MM.1S (cell line): ENCODE data around the gene LRRC26.
"Not testable (repeated sequence)": the region's sequence is repeated elsewhere in the genome, so short reads cannot be mapped to it uniquely, and the experiment has no call there.

ENCODE experiments used
- DNase-seq: peaks from one replicate; pipeline ENCODE4 v3.0.0-alpha.2; 2015
- H2AFZ ChIP-seq: fragments of 300-600 bp; sonication (generic); 2 replicates; pipeline ENCODE4 v1.6.0; 2016; ENCODE audit warnings: antibody characterized with exemption, low read length
- H3F3A ChIP-seq: fragments of 300-600 bp; sonication (generic); 2 replicates; pipeline ENCODE4 v1.6.1; 2016; ENCODE audit warnings: mild to moderate bottlenecking, antibody characterized with exemption, low read length, moderate library complexity, mixed read lengths; ENCODE audit not compliant: insufficient read depth
- H3K27ac ChIP-seq: fragments of 300-600 bp; sonication (generic); 2 replicates; pipeline ENCODE4 v1.5.1; 2016; ENCODE audit warnings: mild to moderate bottlenecking, low read length
- H3K27me3 ChIP-seq: fragments of 300-600 bp; sonication (generic); replicated peaks from 2 replicates; pipeline ENCODE4 v1.6.0; 2016; ENCODE audit warnings: low read length; ENCODE audit not compliant: insufficient read depth
- H3K36me3 ChIP-seq: fragments of 300-600 bp; sonication (generic); replicated peaks from 2 replicates; pipeline ENCODE4 v1.6.1; 2016; ENCODE audit warnings: mild to moderate bottlenecking, low read length, mixed read lengths; ENCODE audit not compliant: insufficient read depth
- H3K4me1 ChIP-seq: fragments of 300-600 bp; sonication (generic); 2 replicates; pipeline ENCODE4 v1.6.1; 2016; ENCODE audit warnings: low read length, mixed read lengths
- H3K4me2 ChIP-seq: fragments of 300-600 bp; sonication (generic); 2 replicates; pipeline ENCODE4 v1.6.0; 2016; ENCODE audit warnings: low read depth, low read length
- H3K4me3 ChIP-seq: fragments of 300-600 bp; sonication (generic); 2 replicates; pipeline ENCODE4 v1.5.1; 2016; ENCODE audit warnings: low read length, mixed read lengths
- H3K79me2 ChIP-seq: fragments of 300-600 bp; sonication (generic); 2 replicates; pipeline ENCODE4 v1.6.1; 2016; ENCODE audit warnings: mixed run types, low read length, mixed read lengths
- H3K9ac ChIP-seq: fragments of 300-600 bp; sonication (generic); 2 replicates; pipeline ENCODE4 v1.6.1; 2016; ENCODE audit warnings: low read length, mixed read lengths
- H3K9me2 ChIP-seq: fragments of 300-600 bp; sonication (generic); replicated peaks from 2 replicates; pipeline ENCODE4 v1.6.1; 2016; ENCODE audit warnings: mild to moderate bottlenecking, low read length, mixed read lengths; ENCODE audit not compliant: insufficient read depth
- H3K9me3 ChIP-seq: fragments of 300-600 bp; sonication (generic); replicated peaks from 2 replicates; pipeline ENCODE4 v1.6.1; 2016; ENCODE audit warnings: mild to moderate bottlenecking, low read length, mixed read lengths; ENCODE audit not compliant: insufficient read depth
- H4K20me1 ChIP-seq: fragments of 300-600 bp; sonication (generic); 2 replicates; pipeline ENCODE4 v1.6.1; 2016; ENCODE audit warnings: mild to moderate bottlenecking, low read length, moderate library complexity, mixed read lengths; ENCODE audit not compliant: insufficient read depth
- CTCF ChIP-seq: fragments of 300-600 bp; sonication (generic); IDR thresholded peaks from 2 replicates; pipeline ENCODE4 v1.5.1; 2016; ENCODE audit warnings: antibody characterized with exemption, low read length, mixed read lengths
- EZH2 ChIP-seq: fragments of 300-600 bp; sonication (generic); optimal IDR thresholded peaks from 2 replicates; pipeline ENCODE3; 2017; ENCODE audit warnings: low read depth, mild to moderate bottlenecking, antibody characterized with exemption, low read length, mixed read lengths
- EZH2phosphoT487 ChIP-seq: fragments of 300-600 bp; sonication (generic); IDR thresholded peaks from 2 replicates; pipeline ENCODE4 v1.6.1; 2018; ENCODE audit warnings: antibody characterized with exemption, low read length

The LRRC26 gene

GRCh38 chr9:137127301-137128157, 42.3 kb downstream of the LRRC26 start:
- Histone ChIP-seq H3K4me3 (peak overlapping the region; percentile 75), H3K27ac (no peak overlapping the region), H3K79me2 (no peaks in the 10 kb centered on the region), H3K9me3 (no peaks in the 10 kb centered on the region), H4K20me1 (no peaks in the 10 kb centered on the region), H3K9ac (peak overlapping the region; percentile 30; the same call in 1 of the 2 replicates), H3K27me3 (peaks cover 33% of the 10 kb centered on the region), H3K9me2 (no peaks in the 10 kb centered on the region), H3F3A (peaks cover 12% of the 10 kb centered on the region), H3K36me3 (no peaks in the 10 kb centered on the region), H3K4me2 (peak overlapping the region; percentile 83), H2AFZ (peak overlapping the region; percentile 64), H3K4me1 (peaks cover 13% of the 10 kb centered on the region)
- TF ChIP-seq EZH2 (no peak), CTCF (no peak)
- peak; percentile 42 for DNase-seq

GRCh38 chr9:137126786-137127185, 43.1 kb downstream of the LRRC26 start:
- H3K4me3 ChIP-seq, result no peak overlapping the region; the same call in 1 of the 2 replicates

DNA sequence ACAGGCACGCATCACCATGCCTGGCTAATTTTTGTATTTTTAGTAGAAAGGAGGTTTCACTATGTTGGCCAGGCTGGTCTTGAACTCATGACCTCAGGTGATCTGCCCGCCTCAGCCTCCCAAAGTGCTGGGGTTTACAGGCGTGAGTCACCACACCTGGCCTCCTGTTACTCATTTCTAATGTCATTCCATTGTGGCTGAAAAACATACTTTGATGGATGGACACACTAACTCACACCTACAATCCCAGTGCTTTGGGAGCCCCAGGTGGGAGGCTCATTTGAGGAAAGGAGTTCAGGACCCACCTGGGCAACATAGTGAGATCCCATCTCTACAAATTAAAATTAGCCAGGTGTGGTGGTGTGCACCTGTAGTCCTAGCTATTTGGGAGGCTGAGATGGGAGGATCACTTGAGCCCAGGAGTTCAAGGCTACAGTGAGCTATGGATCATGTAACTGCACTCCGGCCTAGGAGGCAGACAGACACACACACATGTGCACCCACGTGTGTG, 45.8 kb downstream of the LRRC26 start:
- not testable (repeated sequence) for H4K20me1 ChIP-seq, H3K36me3 ChIP-seq, H3K4me3 ChIP-seq, H3K79me2 ChIP-seq, H3K9me2 ChIP-seq, H2AFZ ChIP-seq, H3K27ac ChIP-seq, H3K4me2 ChIP-seq, H3K9me3 ChIP-seq, DNase-seq, H3K9ac ChIP-seq
- Histone ChIP-seq H3K27me3 (peaks cover 16% of the 10 kb centered on the region), H3K4me1 (peaks cover 22% of the 10 kb centered on the region), H3F3A (peaks cover 17% of the 10 kb centered on the region)

More at GRCh38 chr9:137126786-137127185, 43.1 kb downstream of the LRRC26 start:
- Histone ChIP-seq H3K4me2 (peak overlapping the region; percentile 83), H2AFZ (no peak overlapping the region), H3K27me3 (peaks cover 28% of the 10 kb centered on the region), H3K27ac (no peak overlapping the region), H3K9ac (no peak overlapping the region), H3K4me1 (peaks cover 18% of the 10 kb centered on the region), H4K20me1 (no peaks in the 10 kb centered on the region), H3K79me2 (no peaks in the 10 kb centered on the region), H3F3A (peaks cover 18% of the 10 kb centered on the region), H3K9me3 (no peaks in the 10 kb centered on the region), H3K36me3 (no peaks in the 10 kb centered on the region), H3K9me2 (no peaks in the 10 kb centered on the region)
- DNase-seq, result no peak
- TF ChIP-seq CTCF, result no peak

DNA sequence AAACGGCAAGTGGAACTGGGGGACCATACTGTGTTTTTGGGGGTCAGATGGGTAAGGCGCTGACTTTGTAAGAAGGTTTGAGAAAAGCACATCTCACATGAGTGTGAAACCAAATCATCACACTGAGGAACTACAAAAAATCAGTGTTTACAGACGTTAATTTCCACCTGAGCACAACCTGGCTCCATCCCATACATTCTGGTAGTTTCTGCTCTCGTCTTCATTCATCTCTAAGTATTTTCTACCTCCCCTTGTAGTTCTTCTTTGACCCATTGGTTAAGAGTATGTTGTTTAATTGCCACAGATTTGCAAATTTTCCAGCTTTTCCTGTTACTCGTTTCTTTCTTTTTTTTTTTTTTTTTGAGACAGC, 46.4 kb downstream of the LRRC26 start:
- Histone ChIP-seq H3K4me3 (no peak overlapping the region), H3K9ac (no peak overlapping the region), H2AFZ (no peak overlapping the region), H3K4me1 (peaks cover 22% of the 10 kb centered on the region), H3K27me3 (peaks cover 11% of the 10 kb centered on the region), H3K4me2 (no peak overlapping the region; the same call in 1 of the 2 replicates), H3K27ac (no peak overlapping the region), H3K9me2 (no peaks in the 10 kb centered on the region), H3K36me3 (no peaks in the 10 kb centered on the region), H3K79me2 (no peaks in the 10 kb centered on the region), H4K20me1 (no peaks in the 10 kb centered on the region), H3F3A (peaks cover 12% of the 10 kb centered on the region), H3K9me3 (no peaks in the 10 kb centered on the region)
- TF ChIP-seq EZH2 (no peak), CTCF (no peak), EZH2phosphoT487 (no peak)
- DNase-seq, result peak; percentile 6

GRCh38 chr9:137122796-137123467, 46.9 kb downstream of the LRRC26 start:
- H3K4me1 ChIP-seq, result peaks cover 22% of the 10 kb centered on the region
- not testable (repeated sequence) for H3K27me3 ChIP-seq, H2AFZ ChIP-seq, H3K9me3 ChIP-seq, DNase-seq, H3K36me3 ChIP-seq, H3K9me2 ChIP-seq, H3F3A ChIP-seq, H3K9ac ChIP-seq, H3K79me2 ChIP-seq, H3K27ac ChIP-seq, H4K20me1 ChIP-seq
- peak overlapping the region; percentile 76; the same call in 1 of the 2 replicates for H3K4me2 ChIP-seq
- H3K4me3 ChIP-seq, result 0 out of 2 replicates have a peak overlapping the region, but pooled peaks have one; percentile 31
